Left forelimb (tissue), 1 donor: ENCODE results near the gene GPR150.
A peak's percentile ranks its signal among the peaks of the same experiment; 100 is the strongest.
"Not testable (repeated sequence)": the region's sequence is repeated elsewhere in the genome, so short reads cannot be mapped to it uniquely, and the experiment has no call there.

Source experiments
- DNase-seq: peaks from one replicate; pipeline ENCODE4 v3.0.0-alpha.2; 2018; ENCODE audit warnings: low spot score

Gene GPR150

GRCh38 chr5:95624368-95624767, 4.5 kb downstream of the GPR150 start:
- DNase-seq = no peak

- DNase-seq = no peak
Observed at GRCh38 chr5:95626701-95627100, 6.8 kb downstream of the GPR150 start.

- DNase-seq = no peak
Observed at GRCh38 chr5:95627971-95628810, 8.3 kb downstream of the GPR150 start.

GRCh38 chr5:95628933-95629332, 9.0 kb downstream of the GPR150 start:
- no peak for DNase-seq

- no peak for DNase-seq
Observed at GRCh38 chr5:95630394-95630917, 10.6 kb downstream of the GPR150 start.

- DNase-seq = no peak
Observed at GRCh38 chr5:95631255-95631958, 11.5 kb downstream of the GPR150 start.

- no peak for DNase-seq
Observed at GRCh38 chr5:95631991-95632675, 12.2 kb downstream of the GPR150 start.

- DNase-seq = not testable (repeated sequence)
Observed at GRCh38 chr5:95632942-95633341, 13.1 kb downstream of the GPR150 start.

GRCh38 chr5:95633671-95634070, 13.8 kb downstream of the GPR150 start:
- no peak for DNase-seq

GRCh38 chr5:95634081-95634480, 14.2 kb downstream of the GPR150 start:
- no peak for DNase-seq

- DNase-seq = no peak
Observed at GRCh38 chr5:95638632-95639031, 18.7 kb downstream of the GPR150 start.

GRCh38 chr5:95641741-95642220, 21.9 kb downstream of the GPR150 start:
- no peak for DNase-seq

GRCh38 chr5:95643152-95643551, 23.3 kb downstream of the GPR150 start:
- no peak for DNase-seq

- no peak for DNase-seq
Observed at GRCh38 chr5:95644351-95645042, 24.6 kb downstream of the GPR150 start.

GRCh38 chr5:95646226-95646568, 26.3 kb downstream of the GPR150 start:
- not testable (repeated sequence) for DNase-seq

- DNase-seq = peak; percentile 98
Observed at GRCh38 chr5:95646569-95647431, 26.9 kb downstream of the GPR150 start, which contains the start of gene RFESD. Gene RFESD (plus strand): TSS chr5:95646777. CDS start chr5:95652272, 5,495 bp downstream.

GRCh38 chr5:95647886-95648860, 28.3 kb downstream of the GPR150 start:
- DNase-seq = no peak

GRCh38 chr5:95649274-95649673, 29.4 kb downstream of the GPR150 start:
- DNase-seq = no peak

GRCh38 chr5:95649842-95650620, 30.1 kb downstream of the GPR150 start:
- no peak for DNase-seq
